Subcutaneous adipose tissue (tissue), 4 donors: ENCODE data around the gene PCDHB6. TPM values are rescaled to one million over a fixed set of nuclear protein-coding genes. Genes with fewer than 3 reads are reported as not detected.
"Not testable (repeated sequence)": the region's sequence is repeated elsewhere in the genome, so short reads cannot be mapped to it uniquely, and the experiment has no call there.

Experiments
- total RNA-seq, 4 donors: library from RNA; depleted of rRNA; stranded (reverse); fragments of >200 nt; gene quantifications; one replicate each; pipeline ENCODE4 v1.1.0, GENCODE V29; 2016
- TF ChIP-seq, protein P1 (sequence below): fragments of 450-650 bp; IDR thresholded peaks from one replicate; pipeline ENCODE4 v1.5.1; 2016; ENCODE audit warnings: low read depth, mild to moderate bottlenecking, control low read depth, antibody characterized with exemption, moderate library complexity

PCDHB6 gene
- total RNA-seq, 4 donors from 2014 or later = 0.85 to 1.3 (median 0.94) TPM; not detected in 1

DNA sequence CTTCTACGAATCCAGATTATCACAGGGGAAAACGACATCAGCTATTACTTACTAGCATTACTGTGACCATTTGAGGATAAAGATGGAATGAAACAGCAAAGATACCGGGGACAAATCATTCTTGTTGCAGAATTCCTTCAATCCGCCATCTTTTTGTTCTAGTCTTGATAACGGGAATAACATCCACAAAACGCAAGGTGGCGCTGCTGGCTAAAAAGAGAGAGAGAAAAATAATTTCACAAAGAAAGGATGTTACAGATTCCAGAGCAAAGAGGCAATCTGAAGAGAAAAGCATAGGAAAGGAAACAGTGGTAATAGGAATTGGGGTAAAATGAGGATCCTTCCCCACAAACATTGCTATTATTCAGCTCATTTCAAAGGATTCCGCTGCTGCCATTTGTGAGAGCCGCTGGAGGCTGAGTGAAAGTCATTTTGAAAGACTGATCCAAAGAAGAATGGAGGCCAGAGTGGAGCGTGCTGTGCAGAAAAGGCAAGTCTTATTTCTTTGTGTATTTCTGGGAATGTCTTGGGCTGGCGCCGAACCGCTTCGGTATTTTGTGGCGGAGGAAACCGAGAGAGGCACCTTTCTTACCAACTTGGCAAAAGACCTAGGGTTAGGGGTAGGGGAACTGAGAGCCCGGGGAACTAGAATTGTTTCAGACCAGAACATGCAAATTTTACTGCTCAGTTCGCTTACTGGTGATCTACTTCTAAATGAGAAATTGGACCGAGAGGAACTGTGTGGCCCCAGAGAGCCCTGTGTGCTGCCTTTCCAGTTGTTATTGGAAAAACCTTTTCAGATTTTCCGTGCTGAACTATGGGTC is 22.7 kb downstream of the PCDHB6 start, which contains the start of gene PCDHB7:
PCDHB7 (plus strand) TSS at position 264 of the 824 bp plus-strand sequence; CDS start at position 456, 192 bp downstream.
- TF ChIP-seq, protein P1, sequence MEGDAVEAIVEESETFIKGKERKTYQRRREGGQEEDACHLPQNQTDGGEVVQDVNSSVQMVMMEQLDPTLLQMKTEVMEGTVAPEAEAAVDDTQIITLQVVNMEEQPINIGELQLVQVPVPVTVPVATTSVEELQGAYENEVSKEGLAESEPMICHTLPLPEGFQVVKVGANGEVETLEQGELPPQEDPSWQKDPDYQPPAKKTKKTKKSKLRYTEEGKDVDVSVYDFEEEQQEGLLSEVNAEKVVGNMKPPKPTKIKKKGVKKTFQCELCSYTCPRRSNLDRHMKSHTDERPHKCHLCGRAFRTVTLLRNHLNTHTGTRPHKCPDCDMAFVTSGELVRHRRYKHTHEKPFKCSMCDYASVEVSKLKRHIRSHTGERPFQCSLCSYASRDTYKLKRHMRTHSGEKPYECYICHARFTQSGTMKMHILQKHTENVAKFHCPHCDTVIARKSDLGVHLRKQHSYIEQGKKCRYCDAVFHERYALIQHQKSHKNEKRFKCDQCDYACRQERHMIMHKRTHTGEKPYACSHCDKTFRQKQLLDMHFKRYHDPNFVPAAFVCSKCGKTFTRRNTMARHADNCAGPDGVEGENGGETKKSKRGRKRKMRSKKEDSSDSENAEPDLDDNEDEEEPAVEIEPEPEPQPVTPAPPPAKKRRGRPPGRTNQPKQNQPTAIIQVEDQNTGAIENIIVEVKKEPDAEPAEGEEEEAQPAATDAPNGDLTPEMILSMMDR = no peak

DNA sequence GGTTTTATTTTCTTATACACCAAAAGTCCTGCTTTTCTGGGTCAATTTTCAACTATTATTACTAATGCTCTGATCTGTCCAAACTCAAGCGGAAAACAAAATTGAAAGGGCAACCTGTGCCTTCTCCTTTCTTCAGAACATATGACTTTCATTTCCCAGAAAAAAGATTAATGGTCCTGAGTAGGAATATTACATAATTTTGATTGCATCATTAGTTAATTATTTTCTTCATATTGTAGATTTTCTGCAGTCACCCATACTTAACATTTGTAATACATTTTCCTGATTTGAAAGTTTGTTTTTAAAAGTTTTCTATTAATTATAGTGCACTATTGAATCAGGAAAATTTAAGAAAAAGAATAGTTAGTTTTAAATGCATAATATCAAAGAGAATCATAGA is 26.1 kb downstream of the PCDHB6 start:
- TF ChIP-seq, protein P1 = no peak

DNA sequence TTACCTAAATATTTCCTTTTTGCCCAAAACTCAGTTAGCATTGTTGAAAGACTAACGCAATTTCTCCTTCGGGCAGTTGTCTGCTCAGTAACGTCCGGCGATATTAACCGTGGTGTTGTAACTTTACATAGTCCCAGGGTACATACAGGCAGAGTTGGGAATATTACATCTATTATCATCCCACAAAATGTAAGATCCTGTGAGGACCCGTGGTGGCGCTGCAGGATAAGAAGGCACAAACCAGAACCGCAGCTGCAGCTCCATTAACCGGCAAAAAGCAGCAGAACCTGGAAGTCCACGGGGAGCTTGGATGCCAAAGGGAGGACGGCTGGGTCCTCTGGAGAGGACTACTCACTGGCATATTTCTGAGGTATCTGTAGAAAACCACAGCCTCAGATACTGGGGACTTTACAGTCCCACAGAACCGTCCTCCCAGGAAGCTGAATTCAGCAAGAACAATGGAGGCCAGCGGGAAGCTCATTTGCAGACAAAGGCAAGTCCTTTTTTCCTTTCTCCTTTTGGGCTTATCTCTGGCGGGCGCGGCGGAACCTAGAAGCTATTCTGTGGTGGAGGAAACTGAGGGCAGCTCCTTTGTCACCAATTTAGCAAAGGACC is 27.8 kb downstream of the PCDHB6 start, which contains the start of gene PCDHB8:
PCDHB8 (plus strand) TSS at position 214 of the 615 bp plus-strand sequence; CDS start at position 459, 245 bp downstream.
- TF ChIP-seq, protein P1 = not testable (repeated sequence)

DNA sequence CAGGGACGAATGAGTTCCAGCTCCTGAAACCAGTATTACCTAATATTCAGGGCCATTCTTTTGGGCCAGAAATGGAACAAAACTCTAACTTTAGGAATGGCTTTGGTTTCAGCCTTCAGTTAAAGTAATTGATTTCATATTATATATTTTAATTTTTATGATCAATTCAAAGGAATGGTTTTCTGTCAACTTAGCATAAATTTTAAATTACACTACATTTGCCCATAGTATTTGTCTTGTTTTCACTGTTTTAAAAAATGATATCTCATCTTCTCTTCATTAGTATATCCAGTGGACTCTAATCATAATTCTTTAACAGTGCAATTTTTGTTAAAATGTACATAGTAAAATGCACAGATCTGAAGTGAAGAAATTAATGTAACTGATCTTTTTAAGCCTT is 30.5 kb downstream of the PCDHB6 start:
- TF ChIP-seq, protein P1 = no peak

DNA sequence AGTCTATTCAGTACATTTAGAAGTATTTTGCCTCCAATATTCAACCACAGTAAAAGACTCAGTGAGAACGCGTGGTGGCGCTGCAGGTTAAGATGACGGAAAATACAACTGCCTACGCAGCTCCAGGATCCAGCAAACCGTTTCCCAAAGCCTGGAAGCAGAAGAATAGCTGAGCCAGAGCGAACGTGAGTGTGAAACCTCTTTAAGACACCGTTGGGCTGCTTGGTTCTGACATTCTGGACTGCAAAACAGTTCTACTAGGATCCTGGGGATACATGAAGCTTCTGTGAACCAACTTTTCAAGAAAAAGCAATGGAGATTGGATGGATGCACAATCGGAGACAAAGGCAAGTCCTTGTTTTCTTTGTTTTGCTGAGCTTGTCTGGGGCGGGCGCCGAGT is 32.4 kb downstream of the PCDHB6 start, which contains the start of gene PCDHB16:
PCDHB16 (plus strand) TSS at position 140 of the 400 bp plus-strand sequence; CDS start at position 313, 173 bp downstream.
- TF ChIP-seq, protein P1 = no peak

DNA sequence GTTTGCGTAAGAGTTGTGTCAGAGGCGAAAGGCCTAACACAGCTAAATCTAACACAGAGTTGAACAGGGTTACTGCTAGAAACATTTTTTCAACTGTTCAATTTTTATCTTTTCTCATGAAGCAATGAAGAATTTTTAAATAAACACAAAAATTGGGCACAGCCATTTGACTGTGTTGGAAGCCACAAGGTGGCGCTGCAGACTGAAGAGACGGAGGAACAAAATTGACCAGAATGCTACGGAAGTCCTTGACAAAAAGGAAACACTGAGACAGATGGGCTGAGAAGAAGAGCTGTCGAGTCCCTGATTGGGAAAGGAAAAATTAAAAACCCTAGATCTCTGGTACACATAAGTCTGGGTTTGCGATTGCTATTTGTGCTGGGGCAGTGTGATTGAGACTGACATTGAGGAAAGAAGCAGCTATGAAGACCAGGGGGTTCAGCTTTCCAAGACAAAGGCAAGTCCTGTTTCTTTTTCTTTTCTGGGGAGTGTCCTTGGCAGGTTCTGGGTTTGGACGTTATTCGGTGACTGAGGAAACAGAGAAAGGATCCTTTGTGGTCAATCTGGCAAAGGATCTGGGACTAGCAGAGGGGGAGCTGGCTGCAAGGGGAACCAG is 37.1 kb downstream of the PCDHB6 start, which contains the start of gene PCDHB9:
PCDHB9 (plus strand) TSS at position 265 of the 616 bp plus-strand sequence; CDS start at position 423, 158 bp downstream.
- TF ChIP-seq, protein P1 = no peak
